HepG2 (cell line): ENCODE data around the gene CDHR3. TPM values are rescaled to one million over a fixed set of nuclear protein-coding genes. Genes with fewer than 3 reads are reported as not detected.

Experiments
- ATAC-seq: fragments of 200-7000 bp; cut with Tn5 transposase; 3 replicates; pipeline ENCODE4 v1.9.1; 2020; ENCODE audit warnings: mild to moderate bottlenecking, moderate library complexity
- BruUV-seq: library from RNA; stranded (reverse); fragments of 400-500 nt; replicated peaks from 2 replicates; lab custom pipeline; 2021; lab: Mats Ljungman, UMichigan
- CTCF ChIA-PET: fragments of 300-600 bp; formaldehyde crosslinking; extraction: SDS; loops from one replicate; lab custom pipeline; 2021; ENCODE audit warnings: low total read pairs, inconsistent platforms, low intra/inter-chr PET ratio; lab: Yijun Ruan, JAX
- POLR2A ChIA-PET: fragments of 350-600 bp; sonication (Branson Sonifier 250); formaldehyde crosslinking; loops from one replicate; lab custom pipeline; 2020; ENCODE audit warnings: antibody characterized with exemption, inconsistent platforms; lab: Yijun Ruan, JAX
- DNase-seq: peaks from one replicate; pipeline ENCODE4 v3.0.0-alpha.2; 2015; ENCODE audit warnings: low spot score
- FAIRE-seq: peaks from 3 replicates; lab custom pipeline; 2011; peaks lifted over from hg19 to GRCh38; lab: Jason Lieb, UNC
- H2AFZ ChIP-seq: one replicate; pipeline ENCODE4 v1.6.1; 2011; ENCODE audit warnings: low read length, inconsistent platforms
- H3K27ac ChIP-seq: fragments of 300-600 bp; 3 replicates; pipeline ENCODE4 v1.8.0; 2011; ENCODE audit warnings: mixed run types, mild to moderate bottlenecking, mixed read lengths, low read length, inconsistent platforms; ENCODE audit not compliant: insufficient read depth; ENCODE audit errors: extremely low read length
- H3K27me3 ChIP-seq, 2 experiments: fragments of 200-600 bp in 1 of 2; 2 replicates in 1 of 2; 3 replicates in 1 of 2; pipeline versions ENCODE4 v1.6.0 to v1.8.0; 2011; ENCODE audit warnings: low read length in 2 of 2, mild to moderate bottlenecking in 2 of 2, moderate library complexity in 2 of 2, inconsistent platforms in 1 of 2; ENCODE audit not compliant: insufficient read depth in 2 of 2, control insufficient read depth in 1 of 2
- H3K36me3 ChIP-seq, 2 experiments: fragments of 200-600 bp in 1 of 2; replicated peaks in 1 of 2; 2 replicates in 1 of 2; 3 replicates in 1 of 2; pipeline versions ENCODE4 v1.5.1 to v1.8.0; 2011; ENCODE audit warnings: low read length in 2 of 2, inconsistent platforms in 1 of 2; ENCODE audit not compliant: insufficient read depth in 2 of 2, control insufficient read depth in 1 of 2
- H3K4me1 ChIP-seq: 2 replicates; pipeline ENCODE4 v1.5.1; 2012; ENCODE audit warnings: low read length, inconsistent platforms; ENCODE audit not compliant: insufficient read depth
- H3K4me2 ChIP-seq: 2 replicates; pipeline ENCODE4 v1.6.0; 2011; ENCODE audit warnings: low read depth, low read length, inconsistent platforms
- H3K4me3 ChIP-seq, 3 experiments: fragments of 200-600 bp in 1 of 3; sonication (generic), shearing (Covaris generic) in 1 of 3; replicated peaks in 1 of 3; 2 replicates each; pipeline ENCODE4 v1.5.1; 2011 to 2016; ENCODE audit warnings: low read length in 3 of 3, inconsistent platforms in 2 of 3, low read depth in 2 of 3, mild to moderate bottlenecking in 2 of 3, control low read depth in 1 of 3, mixed read lengths in 1 of 3; ENCODE audit not compliant: insufficient read depth in 1 of 3
- H3K79me2 ChIP-seq: one replicate; pipeline ENCODE4 v1.6.1; 2011; ENCODE audit warnings: low read length, inconsistent platforms; ENCODE audit not compliant: insufficient read depth
- H3K9ac ChIP-seq: 2 replicates; pipeline ENCODE4 v1.6.0; 2011; ENCODE audit warnings: mild to moderate bottlenecking, low read depth, low read length, inconsistent platforms; ENCODE audit not compliant: insufficient read depth
- H3K9me3 ChIP-seq: 2 replicates; pipeline ENCODE4 v1.5.1; 2012; ENCODE audit warnings: mild to moderate bottlenecking, low read length
- H4K20me1 ChIP-seq: 2 replicates; pipeline ENCODE4 v1.6.0; 2011; ENCODE audit warnings: inconsistent platforms, mild to moderate bottlenecking, low read length, moderate library complexity; ENCODE audit not compliant: insufficient read depth
- PHF5A ChIP-seq: IDR thresholded peaks from one replicate; pipeline ENCODE4 v1.6.1; 2018; ENCODE audit warnings: low read depth, missing genetic modification reagents; ENCODE audit not compliant: unreplicated experiment
- RXRA ChIP-seq: sonication (generic); formaldehyde crosslinking; IDR thresholded peaks from 2 replicates; pipeline ENCODE4 v1.5.1; 2020; ENCODE audit warnings: missing genetic modification reagents
- WGBS: methylation state at CpG from one replicate; pipeline ENCODE4 v1.1.6; 2017; ENCODE audit warnings: low lambda C conversion rate; 5-methylcytosine and 5-hydroxymethylcytosine counted together
- in situ Hi-C: cut with HindIII; loops from 2 replicates; pipeline ENCODE4 v1.10.0; 2017; ENCODE audit warnings: low pct_unique_long_range_greater_than_20kb; ENCODE audit not compliant: extremely low pct_ligation_motif_present
- intact Hi-C: fragments of 100-400 bp; cut with micrococcal nuclease; formaldehyde crosslinking; loops from one replicate; pipeline ENCODE4 v1.10.0; 2022; ENCODE audit not compliant: unreplicated experiment
- polyA plus RNA-seq, 8 experiments: library from polyadenylated mRNA; depleted of rRNA in 3 of 8; stranded (reverse) in 7 of 8; unstranded in 1 of 8; fragments of >200 nt; fragmentation: Illumina TruSeq in 4 of 8; extraction: Trizol in 4 of 8; gene quantifications; 2 replicates each; pipeline versions ENCODE4 v1.2.1 to v1.2.3, GENCODE V29; 2011 to 2016; ENCODE audit warnings: low read depth in 4 of 8, missing spikeins in 1 of 8, mixed read lengths in 1 of 8; ENCODE audit not compliant: insufficient read depth in 1 of 8
- total RNA-seq, 5 experiments: library from RNA; depleted of rRNA; stranded (reverse); fragments of >200 nt; fragmentation: Illumina TruSeq; extraction: Trizol; gene quantifications; 2 replicates each; pipeline ENCODE4 v1.2.3, GENCODE V29; 2016; ENCODE audit warnings: low read depth in 1 of 5
- TF ChIP-seq, protein P1 (sequence below): sonication (generic); formaldehyde crosslinking; IDR thresholded peaks from 2 replicates; pipeline ENCODE4 v1.4.0; 2020; ENCODE audit warnings: missing genetic modification reagents
- TF ChIP-seq, protein P2 (sequence below): sonication (generic); formaldehyde crosslinking; conservative IDR thresholded peaks from 2 replicates; pipeline ENCODE4 v1.4.0; 2020; ENCODE audit warnings: mild to moderate bottlenecking, missing genetic modification reagents, moderate library complexity

CDHR3 gene
- total and polyA plus RNA-seq, 2 of the 13 experiments (the other 11 are each of a cell fraction or from before 2014, with no cell fraction given) = 6.5 to 11.8 TPM

DNA sequence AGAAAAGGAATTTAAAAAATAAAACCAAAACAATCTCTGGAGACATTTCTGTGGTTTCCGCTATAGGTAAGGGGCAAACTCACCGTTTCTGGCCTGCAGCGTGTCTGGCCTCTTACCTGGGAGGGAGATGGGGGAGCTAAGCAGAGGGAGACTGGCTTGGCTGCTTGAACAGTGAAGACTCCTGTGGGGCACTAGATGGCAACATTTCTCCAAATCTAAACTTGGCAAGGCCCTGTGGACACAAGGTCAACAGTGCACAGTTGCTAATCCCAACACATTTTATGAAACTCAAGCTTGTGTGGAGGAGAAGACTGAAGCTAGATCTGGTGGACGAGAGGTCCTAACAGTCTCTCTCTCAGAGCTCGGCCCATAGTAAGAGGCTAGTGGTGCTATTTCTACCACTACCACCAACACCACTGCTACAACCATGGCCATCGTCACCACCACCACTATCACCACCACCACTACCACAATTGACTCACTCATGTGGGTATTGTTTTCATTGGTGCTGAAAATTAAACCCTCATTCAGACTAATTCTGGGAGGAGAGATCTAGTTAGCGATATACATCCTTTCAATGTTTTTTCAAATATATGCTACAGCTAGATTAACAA lies 28.4 kb upstream of the CDHR3 start (continued):
- TF ChIP-seq, protein P1, sequence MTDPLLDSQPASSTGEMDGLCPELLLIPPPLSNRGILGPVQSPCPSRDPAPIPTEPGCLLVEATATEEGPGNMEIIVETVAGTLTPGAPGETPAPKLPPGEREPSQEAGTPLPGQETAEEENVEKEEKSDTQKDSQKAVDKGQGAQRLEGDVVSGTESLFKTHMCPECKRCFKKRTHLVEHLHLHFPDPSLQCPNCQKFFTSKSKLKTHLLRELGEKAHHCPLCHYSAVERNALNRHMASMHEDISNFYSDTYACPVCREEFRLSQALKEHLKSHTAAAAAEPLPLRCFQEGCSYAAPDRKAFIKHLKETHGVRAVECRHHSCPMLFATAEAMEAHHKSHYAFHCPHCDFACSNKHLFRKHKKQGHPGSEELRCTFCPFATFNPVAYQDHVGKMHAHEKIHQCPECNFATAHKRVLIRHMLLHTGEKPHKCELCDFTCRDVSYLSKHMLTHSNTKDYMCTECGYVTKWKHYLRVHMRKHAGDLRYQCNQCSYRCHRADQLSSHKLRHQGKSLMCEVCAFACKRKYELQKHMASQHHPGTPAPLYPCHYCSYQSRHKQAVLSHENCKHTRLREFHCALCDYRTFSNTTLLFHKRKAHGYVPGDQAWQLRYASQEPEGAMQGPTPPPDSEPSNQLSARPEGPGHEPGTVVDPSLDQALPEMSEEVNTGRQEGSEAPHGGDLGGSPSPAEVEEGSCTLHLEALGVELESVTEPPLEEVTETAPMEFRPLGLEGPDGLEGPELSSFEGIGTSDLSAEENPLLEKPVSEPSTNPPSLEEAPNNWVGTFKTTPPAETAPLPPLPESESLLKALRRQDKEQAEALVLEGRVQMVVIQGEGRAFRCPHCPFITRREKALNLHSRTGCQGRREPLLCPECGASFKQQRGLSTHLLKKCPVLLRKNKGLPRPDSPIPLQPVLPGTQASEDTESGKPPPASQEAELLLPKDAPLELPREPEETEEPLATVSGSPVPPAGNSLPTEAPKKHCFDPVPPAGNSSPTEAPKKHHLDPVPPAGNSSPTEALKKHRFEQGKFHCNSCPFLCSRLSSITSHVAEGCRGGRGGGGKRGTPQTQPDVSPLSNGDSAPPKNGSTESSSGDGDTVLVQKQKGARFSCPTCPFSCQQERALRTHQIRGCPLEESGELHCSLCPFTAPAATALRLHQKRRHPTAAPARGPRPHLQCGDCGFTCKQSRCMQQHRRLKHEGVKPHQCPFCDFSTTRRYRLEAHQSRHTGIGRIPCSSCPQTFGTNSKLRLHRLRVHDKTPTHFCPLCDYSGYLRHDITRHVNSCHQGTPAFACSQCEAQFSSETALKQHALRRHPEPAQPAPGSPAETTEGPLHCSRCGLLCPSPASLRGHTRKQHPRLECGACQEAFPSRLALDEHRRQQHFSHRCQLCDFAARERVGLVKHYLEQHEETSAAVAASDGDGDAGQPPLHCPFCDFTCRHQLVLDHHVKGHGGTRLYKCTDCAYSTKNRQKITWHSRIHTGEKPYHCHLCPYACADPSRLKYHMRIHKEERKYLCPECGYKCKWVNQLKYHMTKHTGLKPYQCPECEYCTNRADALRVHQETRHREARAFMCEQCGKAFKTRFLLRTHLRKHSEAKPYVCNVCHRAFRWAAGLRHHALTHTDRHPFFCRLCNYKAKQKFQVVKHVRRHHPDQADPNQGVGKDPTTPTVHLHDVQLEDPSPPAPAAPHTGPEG = no peak
- TF ChIP-seq PHF5A = no peak

DNA sequence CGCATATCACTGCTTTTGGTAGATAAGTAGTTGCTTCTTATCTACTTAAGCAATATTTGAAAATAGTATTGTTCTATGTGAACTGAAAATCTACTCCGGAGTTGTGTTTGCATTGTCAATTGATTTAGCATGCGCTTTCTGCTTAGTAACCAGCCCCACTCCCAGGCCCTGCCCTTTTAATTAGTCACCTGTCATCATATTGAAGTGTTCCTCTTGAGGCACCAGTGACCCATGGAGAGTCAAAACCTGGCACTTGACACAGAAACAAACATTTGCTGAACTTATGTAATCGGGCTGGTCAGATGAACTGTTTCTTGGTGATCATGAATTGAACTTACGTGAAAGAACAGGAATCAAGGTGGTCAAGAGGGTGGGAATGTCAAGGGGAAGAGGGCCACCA lies 27.8 kb upstream of the CDHR3 start:
- DNase-seq (no peak), ATAC-seq (no peak), FAIRE-seq (no peak)
- no TSS peak for BruUV-seq
- H3K4me2 ChIP-seq = no peak overlapping the region
- H3K27ac ChIP-seq = no peak overlapping the region
- TF ChIP-seq, protein P2, sequence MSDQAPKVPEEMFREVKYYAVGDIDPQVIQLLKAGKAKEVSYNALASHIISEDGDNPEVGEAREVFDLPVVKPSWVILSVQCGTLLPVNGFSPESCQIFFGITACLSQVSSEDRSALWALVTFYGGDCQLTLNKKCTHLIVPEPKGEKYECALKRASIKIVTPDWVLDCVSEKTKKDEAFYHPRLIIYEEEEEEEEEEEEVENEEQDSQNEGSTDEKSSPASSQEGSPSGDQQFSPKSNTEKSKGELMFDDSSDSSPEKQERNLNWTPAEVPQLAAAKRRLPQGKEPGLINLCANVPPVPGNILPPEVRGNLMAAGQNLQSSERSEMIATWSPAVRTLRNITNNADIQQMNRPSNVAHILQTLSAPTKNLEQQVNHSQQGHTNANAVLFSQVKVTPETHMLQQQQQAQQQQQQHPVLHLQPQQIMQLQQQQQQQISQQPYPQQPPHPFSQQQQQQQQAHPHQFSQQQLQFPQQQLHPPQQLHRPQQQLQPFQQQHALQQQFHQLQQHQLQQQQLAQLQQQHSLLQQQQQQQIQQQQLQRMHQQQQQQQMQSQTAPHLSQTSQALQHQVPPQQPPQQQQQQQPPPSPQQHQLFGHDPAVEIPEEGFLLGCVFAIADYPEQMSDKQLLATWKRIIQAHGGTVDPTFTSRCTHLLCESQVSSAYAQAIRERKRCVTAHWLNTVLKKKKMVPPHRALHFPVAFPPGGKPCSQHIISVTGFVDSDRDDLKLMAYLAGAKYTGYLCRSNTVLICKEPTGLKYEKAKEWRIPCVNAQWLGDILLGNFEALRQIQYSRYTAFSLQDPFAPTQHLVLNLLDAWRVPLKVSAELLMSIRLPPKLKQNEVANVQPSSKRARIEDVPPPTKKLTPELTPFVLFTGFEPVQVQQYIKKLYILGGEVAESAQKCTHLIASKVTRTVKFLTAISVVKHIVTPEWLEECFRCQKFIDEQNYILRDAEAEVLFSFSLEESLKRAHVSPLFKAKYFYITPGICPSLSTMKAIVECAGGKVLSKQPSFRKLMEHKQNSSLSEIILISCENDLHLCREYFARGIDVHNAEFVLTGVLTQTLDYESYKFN (CRISPR knock-in tag) = no peak
- TF ChIP-seq RXRA = no peak
- H3K9me3 ChIP-seq = no peaks in the 10 kb centered on the region
- WGBS = 86% methylated on average over 5 of the region's 5 CpGs
- no peak overlapping the region for H3K9ac ChIP-seq
- no peaks in the 10 kb centered on the region for H3K79me2 ChIP-seq
- POLR2A ChIA-PET = no interaction called here
- no peaks in the 10 kb centered on the region for H4K20me1 ChIP-seq
- H3K4me1 ChIP-seq = peaks cover 17% of the 10 kb centered on the region
- H3K4me3 ChIP-seq = no peak overlapping the region
- intact Hi-C loops (loop anchor here (2.0 to 10.0 kb wide), 2 partner anchors 74 to 220 kb away; no protein-coding TSS in a partner anchor), in situ Hi-C loops (no loop called here)
- no peak overlapping the region for H2AFZ ChIP-seq
- no peaks in the 10 kb centered on the region for H3K27me3 ChIP-seq
- no peaks in the 10 kb centered on the region for H3K36me3 ChIP-seq
- CTCF ChIA-PET = interaction anchor here (1.1 to 1.3 kb wide), 3 partner anchors 74 to 218 kb away, joined by 3 to 5 read pairs (median 3); no protein-coding TSS in a partner anchor
